GM21360 (cell line): ENCODE data around the gene TMED10.

ENCODE experiments used
- ATAC-seq: cut with Tn5 transposase; IDR thresholded peaks from one replicate; pipeline ENCODE4 v1.9.1; 2021; ENCODE audit warnings: mild to moderate bottlenecking, moderate library complexity; ENCODE audit not compliant: unreplicated experiment

TMED10 gene

GRCh38 chr14:75090353-75090752, 86.1 kb downstream of the TMED10 start:
- no peak for ATAC-seq

GRCh38 chr14:75088566-75089373, 87.6 kb downstream of the TMED10 start:
- no peak for ATAC-seq

DNA sequence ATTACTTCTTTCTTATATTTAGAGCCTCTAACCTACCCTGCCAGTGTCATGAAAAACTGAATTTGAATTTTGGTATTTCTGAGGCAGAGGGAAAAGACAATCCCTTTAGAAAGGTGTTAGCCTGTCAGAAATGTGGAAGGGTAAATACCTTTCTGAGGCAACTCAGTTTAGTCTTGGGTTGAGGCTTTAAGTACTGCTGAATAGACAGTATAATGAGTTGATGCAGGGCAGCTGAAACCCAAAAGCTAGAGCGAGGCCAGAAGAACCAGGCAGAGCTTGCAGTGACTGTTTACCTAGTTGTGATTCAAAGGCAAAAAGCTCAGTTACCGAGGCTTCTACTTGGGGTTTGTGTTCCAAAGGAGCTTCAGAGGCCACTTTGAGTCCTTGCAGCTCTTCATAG, 88.3 kb downstream of the TMED10 start:
- no peak for ATAC-seq

DNA sequence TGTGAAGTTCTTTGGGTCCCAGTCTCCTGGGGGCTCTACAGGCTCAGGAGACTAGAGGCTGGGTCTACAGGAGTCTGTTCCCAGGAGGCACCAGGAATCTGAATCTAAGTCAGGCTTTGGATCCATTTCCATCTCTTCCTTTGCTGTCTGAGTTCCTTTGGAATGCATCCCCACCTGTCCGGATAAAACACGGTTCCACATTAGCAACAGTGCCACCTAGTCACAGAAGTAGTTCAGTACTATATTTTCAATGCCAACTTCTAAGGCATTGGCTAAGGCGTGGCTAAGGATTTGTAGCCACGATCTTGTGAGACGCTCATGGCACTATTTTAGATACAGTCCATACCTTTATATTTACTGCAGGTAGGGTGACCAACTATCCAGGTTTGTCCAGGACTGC, 91.9 kb downstream of the TMED10 start:
- no peak for ATAC-seq

- no peak for ATAC-seq
These were observed 93.1 kb downstream of the TMED10 start for GRCh38 chr14:75083271-75083670.

- ATAC-seq: no peak
These were observed 94.7 kb downstream of the TMED10 start for GRCh38 chr14:75081660-75082229.
